Activated CD4-positive, alpha-beta T cell treated with anti-CD3 and anti-CD28 coated beads, Interleukin-2, amount 10 ng/mL, durations not matched to agents 7 days and 5 days (primary cell): ENCODE data around the gene NEK5. TPM values are rescaled to one million over a fixed set of nuclear protein-coding genes. Genes with fewer than 3 reads are reported as not detected.
A peak's percentile ranks its signal among the peaks of the same experiment; 100 is the strongest.
"Not testable (repeated sequence)": the region's sequence is repeated elsewhere in the genome, so short reads cannot be mapped to it uniquely, and the experiment has no call there.

Source experiments
- CTCF ChIA-PET: fragments of 350-600 bp; sonication (Branson Sonifier 250); formaldehyde crosslinking; loops from one replicate; lab custom pipeline; 2021; ENCODE audit warnings: antibody characterized with exemption; lab: Charles Lee
- POLR2A ChIA-PET: fragments of 350-600 bp; sonication (Branson Sonifier 250); formaldehyde crosslinking; loops from one replicate; lab custom pipeline; 2021; ENCODE audit warnings: antibody characterized with exemption; lab: Charles Lee
- DNase-seq: peaks from one replicate; pipeline ENCODE4 v3.0.0-alpha.2; 2020
- H3K27ac Mint-ChIP-seq: one replicate; pipeline ENCODE4 v1.8.0; 2021; ENCODE audit warnings: mild to moderate bottlenecking, moderate library complexity, mixed read lengths
- H3K27me3 Mint-ChIP-seq: one replicate; pipeline ENCODE4 v1.8.0; 2021; ENCODE audit warnings: mixed read lengths
- H3K36me3 Mint-ChIP-seq: one replicate; pipeline ENCODE4 v1.8.0; 2021; ENCODE audit warnings: low read depth, mixed read lengths
- H3K4me1 Mint-ChIP-seq: one replicate; pipeline ENCODE4 v1.8.0; 2021; ENCODE audit warnings: mixed read lengths
- H3K4me3 Mint-ChIP-seq: one replicate; pipeline ENCODE4 v1.8.0; 2021; ENCODE audit warnings: mild to moderate bottlenecking, moderate library complexity, mixed read lengths
- H3K9me3 Mint-ChIP-seq: one replicate; pipeline ENCODE4 v1.8.0; 2021; ENCODE audit warnings: mixed read lengths
- total RNA-seq, 2 experiments: library from RNA; stranded (reverse); gene quantifications; one replicate each; pipeline ENCODE4 v1.2.3, GENCODE V29; 2021

Gene NEK5
- total RNA-seq, 2 experiments from 2014 or later = not detected

DNA sequence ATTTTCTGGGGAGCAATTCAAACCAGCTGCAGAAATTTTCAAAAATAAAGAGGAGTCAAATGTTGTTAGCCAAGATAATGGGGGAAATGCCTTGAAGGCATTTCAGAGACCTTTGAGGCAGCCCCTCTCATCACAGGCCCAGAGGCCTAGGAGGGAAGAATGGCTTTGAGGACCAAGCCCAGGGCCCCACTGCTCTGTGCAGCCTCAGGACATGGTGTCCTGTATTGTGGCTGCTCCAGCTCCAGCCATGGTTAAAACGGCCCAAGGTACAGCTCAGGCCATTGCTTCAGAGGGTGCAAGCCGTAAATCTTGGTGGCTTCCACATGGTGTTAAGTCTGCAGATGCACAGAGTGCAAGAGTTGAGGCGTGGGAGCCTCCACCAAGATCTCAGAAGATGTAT is 32.1 kb downstream of the NEK5 start:
- H3K9me3 Mint-ChIP-seq = no peaks in the 10 kb centered on the region
- no peaks in the 10 kb centered on the region for H3K4me1 Mint-ChIP-seq
- CTCF ChIA-PET = interaction anchor here (0.7 to 1.0 kb wide), 2 partner anchors 9 to 31 kb away, joined by 3 to 4 read pairs; no protein-coding TSS in a partner anchor
- DNase-seq = no peak
- POLR2A ChIA-PET = no interaction called here
- H3K36me3 Mint-ChIP-seq = no peaks in the 10 kb centered on the region
- no peak overlapping the region for H3K27ac Mint-ChIP-seq
- H3K4me3 Mint-ChIP-seq = no peak overlapping the region
- H3K27me3 Mint-ChIP-seq = no peaks in the 10 kb centered on the region

DNA sequence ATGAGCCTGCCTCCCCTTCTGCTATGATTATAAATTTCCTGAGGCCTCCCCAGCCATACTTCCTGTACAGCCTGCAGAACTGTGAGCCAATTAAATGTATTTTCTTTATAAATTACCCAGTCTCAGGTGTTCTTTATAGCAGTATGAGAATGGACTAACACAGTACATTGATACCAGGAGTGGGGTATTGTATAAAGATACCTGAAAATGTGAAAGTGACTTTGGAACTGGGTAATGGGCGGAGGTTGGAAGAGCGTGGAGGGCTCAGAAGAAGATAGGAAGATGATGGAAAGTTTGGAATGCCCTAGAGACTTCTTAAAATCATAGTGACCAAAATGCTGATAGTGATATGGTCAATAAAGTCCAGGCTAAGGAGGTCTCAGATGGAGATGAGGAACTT is 32.8 kb downstream of the NEK5 start:
- ChIA-PET POLR2A (no interaction called here), CTCF (interaction anchor here (0.7 kb wide), 1 partner anchor 32 kb away, joined by 4 read pairs; no protein-coding TSS in a partner anchor)
- DNase-seq = no peak
- no peak overlapping the region for H3K27ac Mint-ChIP-seq
- H3K27me3 Mint-ChIP-seq = no peaks in the 10 kb centered on the region
- H3K36me3 Mint-ChIP-seq = no peaks in the 10 kb centered on the region
- no peak overlapping the region for H3K4me3 Mint-ChIP-seq
- no peaks in the 10 kb centered on the region for H3K9me3 Mint-ChIP-seq
- H3K4me1 Mint-ChIP-seq = no peaks in the 10 kb centered on the region

GRCh38 chr13:52092087-52092486 is 36.8 kb downstream of the NEK5 start:
- no peaks in the 10 kb centered on the region for H3K27me3 Mint-ChIP-seq
- H3K36me3 Mint-ChIP-seq = no peaks in the 10 kb centered on the region
- no peaks in the 10 kb centered on the region for H3K9me3 Mint-ChIP-seq
- CTCF ChIA-PET = no interaction called here
- no peaks in the 10 kb centered on the region for H3K4me1 Mint-ChIP-seq
- H3K4me3 Mint-ChIP-seq = no peak overlapping the region
- H3K27ac Mint-ChIP-seq = no peak overlapping the region
- no peak for DNase-seq
- POLR2A ChIA-PET = no interaction called here

- no peak overlapping the region for H3K4me3 Mint-ChIP-seq
- POLR2A ChIA-PET = no interaction called here
- CTCF ChIA-PET = no interaction called here
These were observed 37.4 kb downstream of the NEK5 start for GRCh38 chr13:52091473-52091872.

GRCh38 chr13:52085421-52085820 is 43.5 kb downstream of the NEK5 start:
- H3K36me3 Mint-ChIP-seq = no peaks in the 10 kb centered on the region
- H3K4me1 Mint-ChIP-seq = no peaks in the 10 kb centered on the region
- no peaks in the 10 kb centered on the region for H3K9me3 Mint-ChIP-seq
- CTCF ChIA-PET = interaction anchor here (1.0 kb wide), 1 partner anchor 34 kb away, joined by 3 read pairs; no protein-coding TSS in a partner anchor
- H3K27me3 Mint-ChIP-seq = no peaks in the 10 kb centered on the region
- H3K4me3 Mint-ChIP-seq = no peak overlapping the region
- no peak for DNase-seq
- POLR2A ChIA-PET = no interaction called here
- no peak overlapping the region for H3K27ac Mint-ChIP-seq

More at GRCh38 chr13:52091473-52091872, 37.4 kb downstream of the NEK5 start:
- H3K4me1 Mint-ChIP-seq = no peaks in the 10 kb centered on the region
- H3K27ac Mint-ChIP-seq = no peak overlapping the region
- H3K9me3 Mint-ChIP-seq = no peaks in the 10 kb centered on the region
- no peak for DNase-seq
- no peaks in the 10 kb centered on the region for H3K27me3 Mint-ChIP-seq
- no peaks in the 10 kb centered on the region for H3K36me3 Mint-ChIP-seq

DNA sequence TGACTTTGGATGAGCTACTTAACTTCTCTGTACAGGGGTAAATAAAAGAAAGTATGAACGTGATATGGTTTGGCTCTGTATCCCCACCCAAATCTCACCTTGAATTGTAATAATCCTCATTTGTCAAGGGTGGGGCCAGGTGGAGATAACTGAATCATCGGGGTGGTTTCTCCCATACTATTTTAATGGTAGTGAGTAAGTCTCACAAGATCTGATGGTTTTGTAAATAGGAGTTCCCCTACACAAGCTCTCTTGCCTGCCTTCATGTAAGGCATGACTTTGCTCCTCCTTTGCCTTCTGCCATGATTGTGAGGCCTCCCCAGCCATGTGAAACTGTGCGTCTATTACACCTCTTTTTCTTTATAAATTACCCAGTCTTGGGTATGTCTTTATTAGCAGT is 43.9 kb downstream of the NEK5 start:
- H3K4me3 Mint-ChIP-seq, H3K9me3 Mint-ChIP-seq, H3K4me1 Mint-ChIP-seq, H3K27me3 Mint-ChIP-seq, DNase-seq, POLR2A ChIA-PET, H3K27ac Mint-ChIP-seq, CTCF ChIA-PET, H3K36me3 Mint-ChIP-seq: not testable (repeated sequence)

GRCh38 chr13:52082601-52083000 is 46.3 kb downstream of the NEK5 start:
- POLR2A ChIA-PET = no interaction called here
- no peak overlapping the region for H3K4me3 Mint-ChIP-seq
- CTCF ChIA-PET = no interaction called here
- DNase-seq = no peak
- H3K36me3 Mint-ChIP-seq = no peaks in the 10 kb centered on the region
- no peak overlapping the region for H3K27ac Mint-ChIP-seq
- no peaks in the 10 kb centered on the region for H3K4me1 Mint-ChIP-seq
- H3K9me3 Mint-ChIP-seq = no peaks in the 10 kb centered on the region
- peaks cover under 1% of the 10 kb centered on the region for H3K27me3 Mint-ChIP-seq

- H3K9me3 Mint-ChIP-seq, H3K4me3 Mint-ChIP-seq, H3K27ac Mint-ChIP-seq, POLR2A ChIA-PET, H3K4me1 Mint-ChIP-seq, CTCF ChIA-PET, DNase-seq, H3K36me3 Mint-ChIP-seq: not testable (repeated sequence)
- H3K27me3 Mint-ChIP-seq = peaks cover 15% of the 10 kb centered on the region
These were observed 49.0 kb downstream of the NEK5 start for GRCh38 chr13:52079891-52080290.

DNA sequence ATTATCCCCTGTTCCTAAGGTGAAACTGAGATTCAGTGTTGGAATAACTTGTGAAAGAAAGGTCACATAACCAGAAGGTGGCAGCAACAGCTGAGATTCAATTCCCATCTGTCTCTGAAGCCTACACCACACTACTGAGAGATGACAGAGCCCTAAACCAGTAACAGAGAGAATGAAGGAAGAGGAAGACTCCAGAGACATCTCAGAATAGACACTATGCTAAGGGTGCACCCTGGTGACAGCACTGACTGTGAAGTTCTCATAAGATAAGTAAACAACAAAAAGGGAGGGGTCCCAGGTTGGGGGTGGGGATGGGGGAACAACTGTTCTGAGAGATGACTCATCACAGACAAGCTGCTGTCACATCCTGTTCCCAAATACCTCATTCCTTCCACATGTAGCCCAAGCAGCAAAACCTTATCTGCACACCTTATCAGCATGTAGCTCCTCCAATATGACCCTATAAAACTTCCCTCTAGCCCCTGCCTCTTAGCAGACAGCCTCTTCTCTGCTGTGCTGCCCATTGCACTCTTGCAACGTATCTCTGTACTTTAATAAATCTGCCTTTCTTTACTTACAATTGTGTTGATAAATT is 57.8 kb downstream of the NEK5 start:
- Mint-ChIP-seq H3K4me1 (peaks cover 16% of the 10 kb centered on the region), H3K36me3 (no peaks in the 10 kb centered on the region), H3K27me3 (peaks cover 33% of the 10 kb centered on the region), H3K9me3 (peaks cover 19% of the 10 kb centered on the region), H3K27ac (no peak overlapping the region), H3K4me3 (no peak overlapping the region)
- DNase-seq = peak; percentile 34
- POLR2A ChIA-PET = no interaction called here
- CTCF ChIA-PET = no interaction called here

DNA sequence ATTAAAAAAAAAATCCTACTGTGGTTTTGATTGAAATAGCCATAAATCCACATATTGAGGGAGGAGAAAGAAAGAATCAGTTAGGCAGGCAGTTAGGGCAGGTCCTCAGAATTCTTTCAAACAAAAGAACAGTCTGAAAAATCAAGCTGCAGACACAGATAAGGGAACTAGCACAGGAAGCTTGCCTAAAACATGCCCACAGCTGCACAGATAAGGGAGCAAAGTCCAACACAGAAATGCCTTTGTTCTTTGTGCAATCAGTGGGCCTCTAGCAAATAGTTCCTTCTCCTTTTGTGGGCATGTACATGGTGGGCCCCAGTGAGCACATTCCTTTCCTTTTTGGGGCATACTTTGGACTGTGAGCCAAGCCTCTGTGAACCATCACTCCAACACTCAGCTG is 61.6 kb downstream of the NEK5 start:
- DNase-seq = no peak
- Mint-ChIP-seq H3K27me3 (peaks cover 12% of the 10 kb centered on the region), H3K4me3 (no peak overlapping the region), H3K27ac (no peak overlapping the region), H3K9me3 (peaks cover 31% of the 10 kb centered on the region), H3K4me1 (peaks cover 16% of the 10 kb centered on the region), H3K36me3 (no peaks in the 10 kb centered on the region)
- CTCF ChIA-PET = no interaction called here
- POLR2A ChIA-PET = no interaction called here

DNA sequence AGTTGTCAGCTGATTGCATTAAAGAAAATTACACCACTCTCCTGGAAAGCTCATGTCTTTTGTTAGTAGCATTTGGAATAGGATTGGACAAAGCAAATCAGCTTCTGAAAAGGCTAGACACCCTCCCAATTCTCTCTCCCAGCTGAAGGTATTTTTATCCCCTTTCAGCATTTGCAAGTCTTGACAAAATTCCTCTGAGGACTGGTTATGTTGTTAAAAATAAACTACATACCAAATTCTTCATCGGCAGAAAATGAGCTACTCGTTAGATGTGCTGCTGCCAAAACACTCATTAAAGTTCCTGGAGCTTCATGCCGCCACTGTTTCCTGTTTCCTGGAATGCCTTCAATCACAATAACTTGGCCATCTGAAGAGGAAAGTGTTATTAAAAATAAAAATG is 67.3 kb downstream of the NEK5 start:
- Mint-ChIP-seq H3K27me3 (no peaks in the 10 kb centered on the region), H3K9me3 (peaks cover 17% of the 10 kb centered on the region), H3K36me3 (no peaks in the 10 kb centered on the region), H3K4me1 (no peaks in the 10 kb centered on the region), H3K4me3 (no peak overlapping the region), H3K27ac (no peak overlapping the region)
- no peak for DNase-seq
- ChIA-PET POLR2A (interaction anchor here (0.7 kb wide), 1 partner anchor 27 kb away, joined by 3 read pairs; no protein-coding TSS in a partner anchor), CTCF (no interaction called here)

DNA sequence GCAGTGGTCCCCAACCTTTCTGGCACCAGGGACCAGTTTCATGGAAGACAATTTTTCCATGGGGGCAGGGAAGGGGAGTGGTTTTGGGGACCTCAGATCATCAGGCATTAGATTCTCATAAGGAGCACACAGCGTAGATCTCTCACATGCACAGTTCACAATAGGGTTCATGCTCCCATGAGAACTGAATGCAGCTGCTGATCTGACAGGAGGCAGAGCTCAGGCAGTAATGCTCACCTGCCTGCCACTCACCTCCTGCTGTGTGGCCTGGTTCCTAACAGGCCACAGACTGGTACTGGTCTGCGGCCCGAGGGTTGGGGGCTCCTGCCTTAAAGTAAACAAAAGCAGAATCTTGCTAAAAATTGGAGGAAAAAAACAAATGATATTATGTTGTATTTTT is 67.8 kb downstream of the NEK5 start:
- H3K27ac Mint-ChIP-seq, DNase-seq, H3K4me1 Mint-ChIP-seq, H3K36me3 Mint-ChIP-seq, H3K27me3 Mint-ChIP-seq, CTCF ChIA-PET, H3K4me3 Mint-ChIP-seq: not testable (repeated sequence)
- POLR2A ChIA-PET = interaction anchor here (0.7 kb wide), 1 partner anchor 27 kb away, joined by 3 read pairs; no protein-coding TSS in a partner anchor
- peaks cover 17% of the 10 kb centered on the region for H3K9me3 Mint-ChIP-seq

- CTCF ChIA-PET = interaction anchor here (0.7 kb wide), 1 partner anchor 15 kb away, joined by 3 read pairs; no protein-coding TSS in a partner anchor
- Mint-ChIP-seq H3K27ac (no peak overlapping the region), H3K9me3 (peaks cover 3% of the 10 kb centered on the region), H3K36me3 (no peaks in the 10 kb centered on the region), H3K4me1 (no peaks in the 10 kb centered on the region), H3K4me3 (no peak overlapping the region), H3K27me3 (no peaks in the 10 kb centered on the region)
- POLR2A ChIA-PET = no interaction called here
- DNase-seq = no peak
These were observed 75.4 kb downstream of the NEK5 start for GRCh38 chr13:52053460-52053859.

- no peaks in the 10 kb centered on the region for H3K36me3 Mint-ChIP-seq
- peaks cover 3% of the 10 kb centered on the region for H3K9me3 Mint-ChIP-seq
- no peak overlapping the region for H3K27ac Mint-ChIP-seq
- CTCF ChIA-PET = interaction anchor here (1.0 kb wide), 1 partner anchor 34 kb away, joined by 3 read pairs; no protein-coding TSS in a partner anchor
- no peaks in the 10 kb centered on the region for H3K4me1 Mint-ChIP-seq
- no peak overlapping the region for H3K4me3 Mint-ChIP-seq
- no peak for DNase-seq
- POLR2A ChIA-PET = no interaction called here
- no peaks in the 10 kb centered on the region for H3K27me3 Mint-ChIP-seq
These were observed 77.5 kb downstream of the NEK5 start for GRCh38 chr13:52051400-52051799.
